GM21423 (cell line): Measurements from ENCODE around the gene DDX49.
"Not testable (repeated sequence)": the region's sequence is repeated elsewhere in the genome, so short reads cannot be mapped to it uniquely, and the experiment has no call there.

Experiments
- ATAC-seq: cut with Tn5 transposase; IDR thresholded peaks from one replicate; pipeline ENCODE4 v1.9.1; 2021; ENCODE audit warnings: mild to moderate bottlenecking, moderate library complexity; ENCODE audit not compliant: unreplicated experiment

The DDX49 gene

GRCh38 chr19:18941628-18942354 lies 22.3 kb downstream of the DDX49 start:
- ATAC-seq = no peak

- no peak for ATAC-seq
Measured at GRCh38 chr19:18942692-18943091, 23.2 kb downstream of the DDX49 start.

GRCh38 chr19:18943465-18943864 lies 23.9 kb downstream of the DDX49 start:
- ATAC-seq = no peak

GRCh38 chr19:18945297-18945696 lies 25.8 kb downstream of the DDX49 start:
- no peak for ATAC-seq

- no peak for ATAC-seq
Measured at GRCh38 chr19:18946335-18946734, 26.8 kb downstream of the DDX49 start.

- ATAC-seq = no peak
Measured at GRCh38 chr19:18946918-18947317, 27.4 kb downstream of the DDX49 start.

- no peak for ATAC-seq
Measured at GRCh38 chr19:18948075-18948975, 28.8 kb downstream of the DDX49 start.

GRCh38 chr19:18948976-18949356 lies 29.5 kb downstream of the DDX49 start:
- no peak for ATAC-seq

GRCh38 chr19:18949858-18950257 lies 30.3 kb downstream of the DDX49 start:
- no peak for ATAC-seq

GRCh38 chr19:18951721-18952281 lies 32.3 kb downstream of the DDX49 start:
- ATAC-seq = no peak

- not testable (repeated sequence) for ATAC-seq
Measured at GRCh38 chr19:18952364-18953003, 33.0 kb downstream of the DDX49 start.

- no peak for ATAC-seq
Measured at GRCh38 chr19:18954094-18954493, 34.6 kb downstream of the DDX49 start.

- ATAC-seq = no peak
Measured at GRCh38 chr19:18955042-18955441, 35.5 kb downstream of the DDX49 start.

- no peak for ATAC-seq
Measured at GRCh38 chr19:18960370-18960769, 40.9 kb downstream of the DDX49 start.

GRCh38 chr19:18961767-18962620 lies 42.5 kb downstream of the DDX49 start:
- no peak for ATAC-seq

- ATAC-seq = no peak
Measured at GRCh38 chr19:18964121-18964520, 44.6 kb downstream of the DDX49 start.

- no peak for ATAC-seq
Measured at GRCh38 chr19:18966307-18966706, 46.8 kb downstream of the DDX49 start.

GRCh38 chr19:18967358-18968146 lies 48.0 kb downstream of the DDX49 start:
- no peak for ATAC-seq

- ATAC-seq = no peak
Measured at GRCh38 chr19:18969931-18970659, 50.6 kb downstream of the DDX49 start.
